ENCODE measurements around the gene ZNF619. TPM values are rescaled to one million over a fixed set of nuclear protein-coding genes. Genes with fewer than 3 reads are reported as not detected.
"Not testable (repeated sequence)": the region's sequence is repeated elsewhere in the genome, so short reads cannot be mapped to it uniquely, and the experiment has no call there.

ZNF619 gene
- total RNA-seq, 4 donors from 2014 or later, result 8.2 to 10.2 (median 9.7) TPM

DNA sequence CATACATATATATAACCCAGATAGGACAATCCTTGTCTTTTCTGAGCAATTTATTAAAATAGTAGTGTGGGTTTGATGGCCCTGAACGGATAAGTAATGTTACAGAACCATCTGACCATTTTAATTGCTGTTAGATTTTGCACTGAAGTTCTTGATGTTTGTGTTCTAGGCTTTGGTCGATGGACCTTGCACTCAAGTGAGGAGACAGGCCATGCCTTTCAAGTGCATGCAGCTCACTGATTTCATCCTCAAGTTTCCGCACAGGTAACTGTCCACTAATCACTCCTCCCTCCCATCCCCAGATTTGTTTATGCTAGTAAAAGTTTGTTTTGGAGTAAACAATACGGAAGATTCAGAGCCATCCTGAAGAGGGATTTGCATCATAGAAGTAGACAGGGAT lies 18.4 kb upstream of the ZNF619 start:
- Histone ChIP-seq H3K27me3 (no peaks in the 10 kb centered on the region), H3K36me3 (peaks cover 37 to 44% of the 10 kb centered on the region in 2 donors), H3K4me3 (replicated peaks in 1 of 3) (no peak overlapping the region), H3K27ac (no peak overlapping the region), H3K9me3 (no peaks in the 10 kb centered on the region), H3K4me1 (peaks cover 10 to 18% of the 10 kb centered on the region in 2 donors)
- 86 to 90% methylated on average over 4 of the region's 4 CpGs for WGBS, 2 donors
- TF ChIP-seq, protein P1, sequence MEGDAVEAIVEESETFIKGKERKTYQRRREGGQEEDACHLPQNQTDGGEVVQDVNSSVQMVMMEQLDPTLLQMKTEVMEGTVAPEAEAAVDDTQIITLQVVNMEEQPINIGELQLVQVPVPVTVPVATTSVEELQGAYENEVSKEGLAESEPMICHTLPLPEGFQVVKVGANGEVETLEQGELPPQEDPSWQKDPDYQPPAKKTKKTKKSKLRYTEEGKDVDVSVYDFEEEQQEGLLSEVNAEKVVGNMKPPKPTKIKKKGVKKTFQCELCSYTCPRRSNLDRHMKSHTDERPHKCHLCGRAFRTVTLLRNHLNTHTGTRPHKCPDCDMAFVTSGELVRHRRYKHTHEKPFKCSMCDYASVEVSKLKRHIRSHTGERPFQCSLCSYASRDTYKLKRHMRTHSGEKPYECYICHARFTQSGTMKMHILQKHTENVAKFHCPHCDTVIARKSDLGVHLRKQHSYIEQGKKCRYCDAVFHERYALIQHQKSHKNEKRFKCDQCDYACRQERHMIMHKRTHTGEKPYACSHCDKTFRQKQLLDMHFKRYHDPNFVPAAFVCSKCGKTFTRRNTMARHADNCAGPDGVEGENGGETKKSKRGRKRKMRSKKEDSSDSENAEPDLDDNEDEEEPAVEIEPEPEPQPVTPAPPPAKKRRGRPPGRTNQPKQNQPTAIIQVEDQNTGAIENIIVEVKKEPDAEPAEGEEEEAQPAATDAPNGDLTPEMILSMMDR (IDR thresholded peaks at IDR 0.05), result no peak
- TF ChIP-seq POLR2A (IDR thresholded peaks at IDR 0.05), result no peak
- intact Hi-C loops (cut with DNase I), result no loop called here
- DNase-seq, result no peak

DNA sequence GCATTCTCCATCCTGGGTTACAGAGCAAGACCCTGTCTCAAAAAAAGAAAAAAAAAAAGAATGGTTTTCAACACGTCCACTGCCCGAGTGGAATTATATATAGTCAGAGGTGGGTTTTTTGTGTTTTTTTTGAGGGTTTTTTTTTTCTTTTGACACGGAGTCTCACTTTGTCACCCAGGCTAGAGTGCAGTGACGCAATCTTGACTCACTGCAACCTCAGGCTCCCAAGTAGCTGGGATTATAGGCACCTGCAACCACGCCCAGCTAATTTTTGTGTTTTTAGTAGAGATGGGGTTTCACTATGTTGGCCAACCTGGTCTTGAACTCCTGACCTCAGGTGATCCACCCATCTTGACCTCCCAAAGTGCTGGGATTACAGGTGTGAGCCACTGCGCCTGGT lies 16.4 kb upstream of the ZNF619 start:
- Histone ChIP-seq H3K36me3 (peaks cover 44 to 54% of the 10 kb centered on the region in 2 donors), H3K4me1 (peaks cover 7 to 13% of the 10 kb centered on the region in 2 donors)
- not testable (repeated sequence) for H3K27ac ChIP-seq; H3K9me3 ChIP-seq; H3K4me3 ChIP-seq (replicated peaks in 1 of 3); DNase-seq; H3K27me3 ChIP-seq
- WGBS, 2 donors, result 91 to 93% methylated on average over 6 of the region's 6 CpGs
- intact Hi-C loops (cut with DNase I), result loop anchor here (10.0 kb wide), 3 partner anchors 64 to 514 kb away; partner anchors contain the start of gene ZNF621

DNA sequence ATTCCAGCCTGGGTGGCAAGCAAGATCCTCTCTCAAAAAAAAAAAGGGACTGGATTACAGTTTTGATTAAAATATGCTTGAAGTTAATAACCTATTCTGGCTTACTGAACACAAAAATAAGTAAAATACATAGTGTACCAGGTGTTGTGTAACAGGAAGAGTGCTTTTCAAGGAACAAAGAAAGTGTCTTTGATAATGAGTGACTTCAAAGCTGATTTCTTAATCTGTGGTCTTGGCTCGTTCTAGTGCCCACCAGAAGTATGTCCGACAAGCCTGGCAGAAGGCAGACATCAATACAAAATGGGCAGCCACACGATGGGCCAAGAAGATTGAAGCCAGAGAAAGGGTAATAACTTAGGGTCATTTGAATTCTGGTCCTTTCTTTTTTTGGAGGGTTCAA lies 15.8 kb upstream of the ZNF619 start:
- Histone ChIP-seq H3K9me3 (no peaks in the 10 kb centered on the region), H3K4me1 (peaks cover 7 to 13% of the 10 kb centered on the region in 2 donors), H3K27me3 (no peaks in the 10 kb centered on the region), H3K36me3 (peaks cover 44 to 54% of the 10 kb centered on the region in 2 donors), H3K27ac (no peak overlapping the region), H3K4me3 (replicated peaks in 1 of 3) (no peak overlapping the region)
- TF ChIP-seq, protein P1 (IDR thresholded peaks at IDR 0.05), result no peak
- TF ChIP-seq POLR2A (IDR thresholded peaks at IDR 0.05), result no peak
- 86 to 94% methylated on average over 3 of the region's 3 CpGs for WGBS, 2 donors
- intact Hi-C loops (cut with DNase I), result loop anchor here (10.0 kb wide), 3 partner anchors 64 to 514 kb away; partner anchors contain the start of gene ZNF621
- DNase-seq, result no peak

DNA sequence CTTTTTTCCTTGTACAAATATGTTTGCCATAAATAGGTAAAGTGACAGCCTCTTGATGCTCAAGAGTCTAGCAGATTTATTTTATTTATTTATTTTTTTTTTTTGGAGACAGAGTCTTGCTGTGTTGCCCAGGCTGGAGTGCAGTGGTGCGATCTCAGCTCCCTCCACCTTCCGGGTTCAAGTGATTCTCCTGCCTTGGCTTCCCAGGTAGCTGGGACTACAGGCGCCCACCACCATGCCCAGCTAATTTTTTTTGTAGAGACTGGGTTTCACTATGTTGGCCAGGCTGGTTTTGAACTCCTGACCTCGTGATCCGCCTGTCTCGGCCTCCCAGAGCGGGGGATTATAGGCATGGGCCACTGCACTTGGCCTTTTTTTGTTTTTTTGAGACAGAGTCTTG lies 14.1 kb upstream of the ZNF619 start:
- DNase-seq; H3K4me3 ChIP-seq (replicated peaks in 1 of 3); H3K27me3 ChIP-seq; H3K27ac ChIP-seq; H3K9me3 ChIP-seq; H3K4me1 ChIP-seq: not testable (repeated sequence)
- WGBS, 2 donors, result 96 to 98% methylated on average over 7 of the region's 7 CpGs
- intact Hi-C loops (cut with DNase I), result loop anchor here (10.0 kb wide), 3 partner anchors 62 to 512 kb away; partner anchors contain the start of gene ZNF621
- peaks cover 44 to 54% of the 10 kb centered on the region in 2 donors for H3K36me3 ChIP-seq

DNA sequence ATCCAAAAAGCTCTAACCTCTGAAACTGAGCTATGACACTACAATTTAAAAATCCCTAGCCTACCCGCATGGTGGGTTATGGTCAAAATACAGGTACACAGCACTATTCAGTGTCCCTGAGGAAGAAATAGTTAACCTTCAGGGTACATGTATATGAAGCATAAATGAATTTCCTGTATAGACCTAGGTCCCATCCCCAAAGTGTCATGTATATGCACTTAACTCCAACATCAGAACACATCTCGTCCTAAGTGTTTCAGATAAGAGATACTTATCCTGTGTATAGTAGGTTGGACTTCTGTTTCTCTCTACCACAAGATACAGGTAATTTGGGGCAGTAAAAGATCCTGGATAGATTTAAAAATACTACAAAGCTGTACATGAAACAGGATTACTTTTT lies 13.3 kb upstream of the ZNF619 start:
- H3K9me3 ChIP-seq, result no peaks in the 10 kb centered on the region
- H3K4me1 ChIP-seq, result peaks cover 0 to under 1% of the 10 kb centered on the region in 2 donors
- no peaks in the 10 kb centered on the region for H3K27me3 ChIP-seq
- H3K36me3 ChIP-seq, result peaks cover 42 to 53% of the 10 kb centered on the region in 2 donors
- WGBS, 2 donors, result 96 to 98% methylated on average over 2 of the region's 2 CpGs
- no peak for DNase-seq
- no peak for TF ChIP-seq POLR2A (IDR thresholded peaks at IDR 0.05)
- TF ChIP-seq, protein P1 (IDR thresholded peaks at IDR 0.05), result no peak
- H3K4me3 ChIP-seq (replicated peaks in 1 of 3), result no peak overlapping the region
- intact Hi-C loops (cut with DNase I), result loop anchor here (10.0 kb wide), 3 partner anchors 61 to 511 kb away; partner anchors contain the start of gene ZNF621
- no peak overlapping the region for H3K27ac ChIP-seq

DNA sequence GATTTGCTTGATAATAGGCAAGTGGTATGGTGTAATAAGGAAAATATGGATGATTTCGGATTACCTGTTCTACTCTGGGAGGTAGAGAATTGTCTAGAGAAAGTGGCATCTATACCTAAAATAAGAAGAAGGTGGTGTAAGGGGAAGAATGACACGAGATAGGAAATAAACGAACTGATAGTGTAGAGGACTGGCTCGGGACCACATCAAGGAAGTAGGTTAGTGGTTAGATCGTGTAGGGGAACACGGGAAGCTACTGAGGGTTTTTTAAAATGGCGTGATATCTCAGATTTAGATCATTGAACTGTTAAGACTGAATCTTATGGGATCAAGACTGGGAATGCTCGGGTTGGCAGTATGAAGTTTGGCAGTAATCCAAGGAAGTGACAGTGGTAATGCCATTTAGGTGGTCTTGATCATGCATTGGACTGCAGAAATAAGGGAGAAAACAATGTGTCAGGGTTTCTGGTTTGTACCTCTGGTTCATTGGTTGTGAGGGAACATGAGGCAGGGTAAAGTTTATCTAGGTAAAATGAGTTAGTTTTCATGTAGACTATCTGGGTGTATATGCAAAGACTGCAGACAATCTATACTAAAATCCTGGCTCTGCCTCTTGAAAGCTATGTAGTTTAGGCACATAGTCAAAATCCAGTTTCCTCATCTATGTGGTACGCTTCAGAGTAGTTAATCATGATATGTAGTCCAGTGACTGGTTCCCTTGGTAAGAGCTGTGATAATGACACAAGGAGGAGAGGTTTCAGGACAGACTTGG lies 12.4 kb upstream of the ZNF619 start:
- 73 to 76% methylated on average over 9 of the region's 9 CpGs for WGBS, 2 donors
- intact Hi-C loops (cut with DNase I), result loop anchor here (10.0 kb wide), 3 partner anchors 60 to 510 kb away; partner anchors contain the start of gene ZNF621
- Histone ChIP-seq H3K9me3 (no peaks in the 10 kb centered on the region), H3K4me1 (no peaks in the 10 kb centered on the region), H3K27ac (no peak overlapping the region), H3K27me3 (no peaks in the 10 kb centered on the region), H3K4me3 (replicated peaks in 1 of 3) (no peak overlapping the region), H3K36me3 (peaks cover 34 to 44% of the 10 kb centered on the region in 2 donors)
- DNase-seq, result no peak
- TF ChIP-seq, protein P1 (IDR thresholded peaks at IDR 0.05), result no peak
- no peak for TF ChIP-seq POLR2A (IDR thresholded peaks at IDR 0.05)

All from thyroid gland (tissue), 4 donors.